GM13976 (cell line): ENCODE data around the gene TCEA3.

Experiments used
- DNase-seq: peaks from one replicate; pipeline ENCODE4 v3.0.0; 2012; ENCODE audit warnings: low spot score
- in situ Hi-C: fragments of 300-500 bp; cut with MboI; formaldehyde crosslinking; loops from one replicate; pipeline ENCODE4 v1.12.0; 2022; ENCODE audit warnings: low sequenced_read_pairs, mixed read lengths, inconsistent platforms; ENCODE audit not compliant: unreplicated experiment
- TF ChIP-seq, protein P1 (sequence below): IDR thresholded peaks from 2 replicates; pipeline ENCODE4 v1.5.1; 2012; ENCODE audit warnings: borderline replicate concordance, mild to moderate bottlenecking; ENCODE audit not compliant: insufficient read depth; ENCODE audit errors: extremely low read depth, missing control alignments, control extremely low read depth

TCEA3 gene

DNA sequence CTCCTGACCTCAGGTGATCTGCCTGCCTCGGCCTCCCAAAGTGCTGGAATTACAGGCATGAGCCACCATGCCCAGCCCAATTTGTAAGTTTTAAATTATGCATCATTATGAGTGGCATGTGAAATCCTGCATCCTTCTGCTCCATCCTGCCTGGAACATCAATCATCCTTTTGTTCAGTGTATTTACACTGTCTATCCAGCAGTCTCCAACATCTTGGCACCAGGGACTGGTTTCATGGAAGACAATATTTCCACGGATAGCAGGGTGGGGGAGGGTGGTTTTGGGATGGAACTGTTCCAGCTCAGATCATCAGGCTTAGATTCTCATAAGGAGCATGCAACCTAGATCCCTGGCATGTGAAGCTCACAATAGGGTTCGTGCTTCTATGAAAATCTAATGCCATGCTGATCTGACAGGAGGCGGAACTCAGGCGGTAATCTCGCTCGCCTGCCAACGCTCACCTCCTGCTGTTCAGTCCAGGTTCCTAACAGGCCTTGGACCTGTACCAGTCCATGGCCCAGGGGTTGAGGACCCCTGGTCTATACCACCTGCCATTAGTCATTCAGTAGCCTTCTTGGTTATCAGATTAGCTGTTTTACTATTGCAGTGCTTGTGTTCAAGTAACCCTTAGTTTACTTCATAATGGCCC, 22.2 kb upstream of the TCEA3 start:
- no peak for DNase-seq
- in situ Hi-C loops: no loop called here
- TF ChIP-seq, protein P1, sequence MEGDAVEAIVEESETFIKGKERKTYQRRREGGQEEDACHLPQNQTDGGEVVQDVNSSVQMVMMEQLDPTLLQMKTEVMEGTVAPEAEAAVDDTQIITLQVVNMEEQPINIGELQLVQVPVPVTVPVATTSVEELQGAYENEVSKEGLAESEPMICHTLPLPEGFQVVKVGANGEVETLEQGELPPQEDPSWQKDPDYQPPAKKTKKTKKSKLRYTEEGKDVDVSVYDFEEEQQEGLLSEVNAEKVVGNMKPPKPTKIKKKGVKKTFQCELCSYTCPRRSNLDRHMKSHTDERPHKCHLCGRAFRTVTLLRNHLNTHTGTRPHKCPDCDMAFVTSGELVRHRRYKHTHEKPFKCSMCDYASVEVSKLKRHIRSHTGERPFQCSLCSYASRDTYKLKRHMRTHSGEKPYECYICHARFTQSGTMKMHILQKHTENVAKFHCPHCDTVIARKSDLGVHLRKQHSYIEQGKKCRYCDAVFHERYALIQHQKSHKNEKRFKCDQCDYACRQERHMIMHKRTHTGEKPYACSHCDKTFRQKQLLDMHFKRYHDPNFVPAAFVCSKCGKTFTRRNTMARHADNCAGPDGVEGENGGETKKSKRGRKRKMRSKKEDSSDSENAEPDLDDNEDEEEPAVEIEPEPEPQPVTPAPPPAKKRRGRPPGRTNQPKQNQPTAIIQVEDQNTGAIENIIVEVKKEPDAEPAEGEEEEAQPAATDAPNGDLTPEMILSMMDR: no peak

GRCh38 chr1:23444596-23445390, 20.2 kb upstream of the TCEA3 start:
- in situ Hi-C loops: no loop called here
- TF ChIP-seq, protein P1: no peak
- DNase-seq: no peak

- in situ Hi-C loops: no loop called here
- no peak for DNase-seq
- TF ChIP-seq, protein P1: no peak
Measured at GRCh38 chr1:23444104-23444533, 19.6 kb upstream of the TCEA3 start.

GRCh38 chr1:23442751-23443150, 18.2 kb upstream of the TCEA3 start:
- in situ Hi-C loops: no loop called here
- TF ChIP-seq, protein P1: no peak

DNA sequence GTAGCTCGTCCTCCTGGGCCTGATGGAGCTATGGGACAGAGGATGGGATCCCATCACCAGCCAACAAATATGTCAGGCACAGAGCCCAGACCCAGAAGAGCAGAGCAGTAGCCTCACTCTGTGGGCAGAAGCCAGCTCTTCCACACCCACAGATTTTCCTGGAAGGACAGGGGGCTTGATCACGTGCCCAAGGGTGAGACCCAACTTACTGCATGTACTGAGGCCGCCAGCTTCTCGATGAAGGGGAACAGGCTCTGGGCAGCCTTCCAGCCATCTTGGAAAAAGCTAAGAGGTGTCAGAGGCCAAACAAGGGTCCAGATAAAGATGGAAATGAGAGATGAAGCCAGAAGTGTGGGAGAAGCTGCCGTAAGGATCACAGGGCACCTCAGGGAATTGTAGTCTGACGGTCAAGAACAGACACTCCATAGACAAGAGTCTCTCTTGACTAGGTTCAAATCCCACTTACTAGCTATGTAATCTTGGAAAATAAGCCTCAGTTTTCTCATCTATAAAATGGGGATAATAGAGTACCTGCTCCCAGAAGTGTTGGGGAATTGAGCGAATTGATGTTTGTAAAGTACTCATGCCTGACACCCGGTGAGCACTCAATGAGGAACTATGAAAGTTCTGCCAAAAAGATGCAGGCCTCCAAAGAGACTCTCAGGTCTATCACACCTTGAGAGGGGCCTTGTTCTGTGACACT, 17.0 kb upstream of the TCEA3 start:
- in situ Hi-C loops: no loop called here
- no peak for DNase-seq
- TF ChIP-seq, protein P1: no peak

More at GRCh38 chr1:23442751-23443150, 18.2 kb upstream of the TCEA3 start:
- DNase-seq: no peak

DNA sequence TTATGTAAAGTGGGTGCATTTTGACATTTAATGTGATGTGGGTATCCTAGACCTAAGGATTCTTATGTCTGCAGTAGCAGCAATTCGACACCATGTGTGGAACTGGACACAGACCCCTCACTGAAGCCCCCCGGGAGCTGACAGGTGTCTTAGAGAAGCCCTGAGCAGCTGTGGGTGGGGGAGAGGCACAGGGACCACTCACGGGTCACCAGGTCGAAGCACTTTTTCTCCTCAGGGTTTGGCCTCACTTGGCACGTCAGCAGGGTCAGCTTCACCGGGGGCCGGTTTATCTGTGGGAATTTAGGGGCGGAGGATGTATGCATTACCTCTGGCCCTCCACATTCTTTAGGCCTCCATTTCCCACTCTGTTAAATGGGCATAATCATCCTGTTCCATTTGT, 14.0 kb upstream of the TCEA3 start:
- in situ Hi-C loops: no loop called here
- no peak for DNase-seq
- TF ChIP-seq, protein P1: no peak
